ENCODE data around the gene LBH. TPM values are rescaled to one million over a fixed set of nuclear protein-coding genes. Genes with fewer than 3 reads are reported as not detected.
A peak's percentile ranks its signal among the peaks of the same experiment; 100 is the strongest.

The LBH gene
- total RNA-seq, 1 donor from 2014 or later: 45.9 TPM

- no peak for DNase-seq
These were observed 13.5 kb upstream of the LBH start for GRCh38 chr2:30217644-30218337.

DNA sequence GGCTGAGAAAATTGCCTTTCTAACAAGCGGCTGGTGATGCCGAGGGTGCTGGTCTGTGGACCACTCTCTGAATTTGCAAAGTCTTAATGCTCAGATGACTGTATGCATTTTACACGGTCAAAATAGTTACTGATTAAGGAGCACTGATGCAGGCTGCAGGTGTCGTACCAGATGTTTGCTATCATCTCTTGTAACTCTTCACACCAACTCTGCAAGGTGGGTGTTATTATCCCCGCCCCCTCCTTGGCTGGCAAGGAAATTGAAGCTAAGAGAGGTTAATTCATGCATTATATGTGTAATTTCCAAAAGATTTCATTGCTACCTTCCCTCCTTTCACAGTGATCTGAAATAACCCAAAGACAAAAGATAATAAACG, 13.0 kb upstream of the LBH start:
- DNase-seq: no peak

- no peak for DNase-seq
These were observed 12.5 kb upstream of the LBH start for GRCh38 chr2:30218814-30219213.

DNA sequence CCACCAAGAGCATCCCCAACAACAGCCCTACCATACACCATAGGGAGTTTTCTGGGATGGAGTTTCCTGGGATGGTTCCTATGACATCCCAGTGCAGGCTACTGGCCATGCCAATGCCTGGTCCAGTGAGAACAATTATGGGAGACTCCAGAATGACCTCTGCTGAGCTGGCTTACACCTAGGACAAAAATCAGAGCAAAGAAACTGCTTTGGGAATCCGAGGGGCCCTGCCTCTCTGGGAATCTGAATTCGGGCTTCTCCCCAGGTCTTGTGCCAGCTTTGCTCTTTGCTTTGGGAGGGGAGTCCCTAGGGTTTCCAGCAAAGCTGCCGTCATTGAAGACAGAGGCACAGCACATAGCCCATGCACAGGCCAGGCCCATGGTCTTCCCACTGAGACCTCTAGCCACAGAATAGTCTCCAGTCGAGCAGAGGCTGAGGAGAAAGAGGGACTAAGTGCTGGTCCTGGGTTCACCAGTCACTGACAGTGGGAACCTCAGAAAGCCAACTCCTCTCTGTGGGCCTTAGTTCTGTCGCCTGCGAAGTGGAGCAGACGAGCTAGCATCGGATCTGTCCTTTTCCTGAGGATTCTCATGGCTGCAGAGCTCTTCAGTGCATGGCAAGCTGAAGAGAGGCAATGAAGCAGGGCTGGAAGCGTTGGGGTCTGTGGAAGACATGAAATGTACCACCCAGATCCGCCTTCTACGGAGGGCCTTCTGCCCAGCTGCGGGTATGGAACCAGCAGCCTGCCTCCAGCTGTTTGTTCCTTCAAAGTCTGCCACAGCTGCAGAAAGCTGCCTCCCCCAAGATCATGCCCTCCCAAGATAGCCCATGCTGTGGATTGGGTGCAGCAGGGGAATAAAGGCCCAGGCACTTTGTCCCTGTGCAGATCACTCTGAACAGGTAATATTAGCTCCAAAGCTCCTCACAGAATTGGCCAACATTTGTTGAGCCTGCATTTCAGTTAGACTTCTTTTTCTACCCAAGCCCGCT, 11.2 kb upstream of the LBH start:
- no peak for DNase-seq

DNA sequence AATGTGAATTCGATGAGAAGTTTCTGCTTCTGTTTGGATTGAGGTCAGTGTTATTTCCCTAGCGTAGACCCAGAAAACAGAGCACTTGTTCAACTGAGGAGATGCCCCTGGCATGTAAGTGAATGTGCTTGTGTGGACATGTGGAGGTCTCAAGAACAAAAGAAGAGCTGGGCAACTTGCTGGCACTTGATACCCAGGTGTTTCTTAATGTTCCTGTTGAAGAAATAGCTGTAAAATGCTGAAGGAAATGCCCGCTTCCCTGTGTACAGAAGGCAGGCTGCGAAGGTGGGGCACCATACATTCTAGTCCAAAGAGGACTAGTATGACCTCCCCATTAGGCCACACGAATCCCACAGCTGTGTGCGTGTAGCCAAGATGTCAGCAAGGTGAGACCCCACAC, 9.8 kb upstream of the LBH start:
- no peak for DNase-seq

GRCh38 chr2:30222031-30222430, 9.3 kb upstream of the LBH start:
- DNase-seq: no peak

- no peak for DNase-seq
These were observed 8.5 kb upstream of the LBH start for GRCh38 chr2:30222636-30223360.

DNA sequence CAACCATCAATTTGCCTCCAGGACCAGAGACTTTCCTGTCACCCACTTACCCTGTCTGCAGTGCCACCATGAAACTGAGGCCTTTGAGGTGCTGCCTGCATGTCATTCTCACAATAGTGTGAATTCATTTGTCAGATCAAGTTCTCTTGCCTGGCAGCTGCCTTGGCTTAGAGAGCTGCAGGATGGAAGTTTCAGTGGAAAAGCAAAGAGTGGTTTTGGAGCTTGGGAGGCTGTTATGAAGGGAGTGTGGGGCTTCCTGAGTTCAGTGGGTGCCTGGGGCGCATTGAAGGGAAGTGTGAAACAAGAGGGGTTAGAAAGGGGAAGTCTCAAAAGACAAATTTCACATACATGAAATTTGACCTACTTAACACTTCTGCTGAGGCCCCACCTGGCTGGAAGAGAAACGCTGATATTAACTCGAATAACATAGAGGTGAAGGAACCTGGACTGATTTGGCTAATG, 7.9 kb upstream of the LBH start:
- DNase-seq: no peak

DNA sequence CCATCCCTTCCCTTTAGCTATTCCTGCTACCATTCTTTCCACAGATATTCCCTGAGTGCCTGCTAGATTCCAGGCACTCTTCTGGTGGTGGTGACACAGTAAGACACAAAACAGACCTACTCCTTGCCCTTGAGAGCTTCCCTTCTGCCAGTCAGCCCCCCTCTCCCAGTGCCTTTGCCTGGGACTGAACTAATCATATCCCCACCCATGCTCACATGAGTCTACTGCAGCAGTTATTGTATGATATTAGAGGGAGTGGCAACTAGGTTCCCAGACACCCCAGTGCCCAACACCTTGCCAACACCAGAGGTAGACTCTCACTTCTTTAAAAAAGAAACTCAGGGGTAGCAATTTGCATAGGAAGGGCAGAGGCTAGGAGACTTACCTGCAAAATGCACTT, 7.2 kb upstream of the LBH start:
- no peak for DNase-seq

DNA sequence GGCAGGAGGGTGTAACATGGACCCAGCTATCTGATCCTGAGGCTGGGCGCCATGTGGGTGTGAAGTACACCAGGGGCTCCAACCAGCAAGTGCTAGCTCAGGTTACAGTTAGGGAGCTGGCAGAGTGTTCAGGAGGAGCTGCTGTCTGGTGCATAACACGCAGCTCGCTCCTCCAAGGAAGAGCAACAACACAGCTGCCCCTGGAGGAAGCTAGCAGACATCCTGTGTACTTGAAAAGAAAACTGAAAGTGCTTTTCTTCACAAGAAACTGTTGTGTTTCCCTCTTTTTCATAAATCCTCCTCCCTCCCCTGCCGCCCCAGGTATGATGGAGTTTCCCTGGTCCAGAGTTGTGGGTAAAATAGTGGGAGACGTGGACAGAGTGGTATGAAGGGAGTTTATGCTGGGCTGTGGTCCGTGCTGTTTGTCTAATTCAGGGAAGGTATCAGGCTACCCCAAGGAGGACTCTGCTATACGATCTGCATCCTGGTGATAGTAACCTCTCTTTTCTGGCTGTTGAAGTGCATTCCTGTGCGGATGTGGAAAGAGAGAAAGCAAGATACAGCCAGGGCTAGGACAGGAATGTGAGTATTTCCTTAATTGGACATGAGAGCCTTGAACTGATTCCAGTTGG, 6.1 kb upstream of the LBH start:
- no peak for DNase-seq

DNA sequence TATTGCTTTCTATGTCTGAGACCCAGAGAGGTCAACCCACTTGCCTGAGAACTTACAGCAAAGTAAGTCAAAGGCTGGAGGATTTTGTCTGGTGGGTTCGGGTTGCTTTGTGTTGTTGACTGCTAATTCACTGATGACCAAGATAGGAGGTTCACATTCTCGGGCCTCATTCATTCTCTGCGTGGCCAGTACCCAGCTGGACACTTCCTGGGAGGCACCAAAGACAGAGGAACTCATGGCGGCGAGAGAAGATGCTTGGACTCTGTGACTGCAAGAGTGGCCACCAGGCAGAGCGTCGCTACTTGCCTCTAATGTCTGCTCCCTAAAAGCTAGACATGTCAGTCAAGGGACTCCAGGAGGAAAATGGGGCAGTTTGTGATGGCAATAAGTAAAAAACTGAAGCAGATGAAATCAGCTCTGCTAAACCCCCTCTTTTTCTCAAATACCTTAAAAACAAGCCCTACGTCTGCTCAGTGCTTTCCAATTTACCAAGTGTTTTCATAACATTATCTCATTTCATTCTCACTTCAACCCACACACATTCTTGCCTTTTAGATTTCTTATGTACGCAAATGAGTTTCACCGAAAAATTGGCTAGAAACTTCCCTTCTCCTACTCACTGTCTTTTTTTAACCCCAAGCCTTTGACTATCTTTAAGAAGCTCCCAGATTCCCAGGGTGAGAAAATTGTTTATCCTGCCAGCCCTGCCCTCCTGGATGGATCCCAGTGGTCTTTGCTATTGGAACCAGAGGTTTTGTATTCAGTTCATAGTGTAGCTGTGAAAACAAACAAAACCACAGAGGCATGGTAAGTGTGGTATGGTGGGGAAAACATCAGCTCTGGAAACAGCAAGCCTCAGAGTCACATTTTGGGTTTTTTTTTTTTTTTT, 4.9 kb upstream of the LBH start:
- DNase-seq: no peak

DNA sequence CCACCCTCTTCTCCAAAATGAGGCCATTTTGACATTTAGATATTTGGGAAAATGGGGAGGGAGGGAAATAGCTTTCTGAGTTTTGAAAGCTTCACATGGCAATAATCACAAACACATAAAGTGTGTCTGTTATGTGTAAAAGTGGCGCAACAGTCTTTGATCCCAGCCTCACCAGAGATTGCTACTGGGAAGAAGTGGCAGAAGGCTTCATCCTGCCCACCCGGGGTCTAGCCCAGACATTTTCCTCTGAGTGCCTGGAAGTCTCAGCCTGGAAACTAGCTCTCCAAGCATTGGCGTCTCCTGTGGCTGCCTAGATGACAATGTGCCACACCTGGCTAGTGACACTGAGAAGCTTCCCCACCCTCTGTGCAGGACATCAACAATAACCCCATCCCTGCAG, 1.7 kb upstream of the LBH start:
- DNase-seq: no peak

DNA sequence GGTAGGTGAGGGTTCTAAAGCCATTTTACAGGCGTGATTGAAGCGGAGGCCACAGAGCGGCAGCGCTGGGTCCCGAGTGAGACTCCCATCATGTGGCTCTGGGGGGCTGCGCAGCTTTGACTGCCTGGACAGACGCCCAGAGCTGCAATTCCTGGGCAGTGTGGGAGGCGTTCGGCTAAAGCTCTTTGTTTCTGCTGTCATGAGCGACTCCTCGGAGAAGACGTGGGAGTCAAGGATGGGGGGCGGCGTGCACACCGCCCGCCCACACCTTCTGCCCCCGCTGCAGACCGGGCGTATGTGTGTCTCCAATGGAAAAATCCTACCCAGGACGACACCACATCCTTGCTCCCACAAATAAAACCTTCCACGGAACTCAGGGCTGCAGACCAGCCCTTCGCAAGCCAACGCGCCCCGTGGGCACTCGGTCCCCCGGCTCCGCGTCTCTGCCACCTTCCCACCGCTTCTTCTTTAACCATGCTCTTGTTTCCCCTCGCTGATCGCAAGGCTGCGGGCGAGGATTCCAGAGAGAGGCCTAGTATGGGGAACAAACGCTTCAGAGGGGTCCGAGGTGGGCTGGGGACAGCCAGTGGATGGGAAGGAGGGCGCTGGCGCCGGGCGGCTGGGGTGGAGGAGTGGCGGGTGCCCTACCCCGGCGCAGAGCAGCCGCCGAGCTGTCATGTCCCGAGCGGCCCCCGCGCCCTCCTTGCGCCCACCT, 680 bp upstream of the LBH start:
- DNase-seq: peak; percentile 51

- DNase-seq: no peak
These were observed 864 bp downstream of the LBH start for GRCh38 chr2:30231996-30232800.

DNA sequence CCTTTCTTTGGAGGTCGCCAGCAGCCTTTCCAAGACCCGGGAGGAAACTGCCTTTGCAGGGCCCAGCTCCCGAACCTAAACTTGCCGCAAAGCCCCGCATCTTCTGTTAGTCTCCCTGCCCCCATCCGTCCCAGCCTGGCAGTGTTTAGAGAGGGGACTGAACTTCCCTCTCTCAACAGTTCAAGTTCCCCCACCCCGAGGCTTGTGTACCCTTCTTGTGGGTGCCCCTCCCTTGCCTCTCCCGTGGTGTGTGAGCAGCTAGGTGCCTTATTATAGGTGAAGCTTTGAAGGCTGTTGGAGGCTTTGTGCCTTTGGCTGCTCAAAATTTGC, 1.4 kb downstream of the LBH start:
- DNase-seq: no peak

- no peak for DNase-seq
These were observed 2.1 kb downstream of the LBH start for GRCh38 chr2:30233271-30234009.

GRCh38 chr2:30234180-30234971, 3.0 kb downstream of the LBH start:
- DNase-seq: no peak

DNA sequence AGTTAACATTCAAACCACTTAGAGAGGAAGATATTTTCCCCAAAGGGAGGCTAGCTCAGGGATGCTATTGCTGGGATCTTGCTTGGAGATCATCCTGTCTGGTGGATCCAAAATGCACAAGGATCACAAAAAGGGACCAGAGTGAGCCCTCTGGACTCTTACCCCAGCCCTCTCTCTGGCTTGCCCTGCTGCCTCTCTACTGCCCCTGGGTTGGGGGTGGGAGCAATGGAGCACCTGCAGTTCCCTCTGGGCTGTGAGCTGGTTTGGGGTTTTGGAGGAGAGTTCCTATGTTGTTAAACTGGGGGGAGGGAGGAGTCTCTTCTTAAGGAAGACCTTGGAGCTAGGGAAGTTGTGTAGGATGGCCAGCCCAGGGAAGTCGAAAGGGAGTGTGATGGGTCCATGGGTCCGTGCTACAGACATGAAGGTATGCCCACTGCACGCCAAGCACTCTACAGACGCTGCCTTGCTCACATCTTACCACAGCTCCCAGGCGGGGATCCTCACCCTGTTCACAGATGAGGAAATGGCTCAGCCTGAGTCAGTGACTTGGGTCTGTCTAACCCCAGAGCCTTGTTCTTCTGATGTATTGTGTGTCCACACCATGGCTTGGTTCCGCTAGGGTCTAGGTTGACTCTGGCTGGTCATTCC, 3.8 kb downstream of the LBH start:
- no peak for DNase-seq

All from occipital lobe (tissue), 2 donors.